GM12873 (cell line): ENCODE measurements around the gene SMIM32.

Experiments
- CTCF ChIP-seq: IDR thresholded peaks from 2 replicates; pipeline ENCODE4 v1.5.1; 2012; ENCODE audit warnings: low read depth, mild to moderate bottlenecking, moderate library complexity, low read length, control low read depth; ENCODE audit not compliant: insufficient read depth; ENCODE audit errors: missing control alignments

Gene SMIM32

DNA sequence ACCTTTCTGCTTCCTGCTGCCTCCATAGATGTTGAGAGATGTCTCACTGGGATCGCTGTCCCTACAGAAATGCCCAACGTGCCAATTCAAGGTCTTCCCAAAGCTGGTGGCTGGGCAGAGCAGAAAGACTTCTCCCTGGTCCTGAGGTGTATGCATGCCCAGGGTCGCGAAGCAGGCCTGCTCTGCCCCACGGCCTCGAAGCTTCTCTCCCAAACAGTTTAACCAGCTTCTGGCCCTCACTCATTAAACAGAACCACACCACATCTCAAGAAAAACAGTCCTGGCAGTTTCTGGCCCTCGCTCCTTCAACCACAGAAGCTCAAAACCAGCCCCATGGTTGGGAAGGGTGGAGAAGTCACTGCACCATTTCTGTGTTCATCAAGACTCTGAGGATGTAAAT, 14.7 kb upstream of the SMIM32 start:
- no peak for TF ChIP-seq CTCF

- no peak for TF ChIP-seq CTCF
Measured at GRCh38 chr5:136206361-136206760, 13.4 kb upstream of the SMIM32 start.

GRCh38 chr5:136205941-136206340, 13.0 kb upstream of the SMIM32 start:
- no peak for TF ChIP-seq CTCF

DNA sequence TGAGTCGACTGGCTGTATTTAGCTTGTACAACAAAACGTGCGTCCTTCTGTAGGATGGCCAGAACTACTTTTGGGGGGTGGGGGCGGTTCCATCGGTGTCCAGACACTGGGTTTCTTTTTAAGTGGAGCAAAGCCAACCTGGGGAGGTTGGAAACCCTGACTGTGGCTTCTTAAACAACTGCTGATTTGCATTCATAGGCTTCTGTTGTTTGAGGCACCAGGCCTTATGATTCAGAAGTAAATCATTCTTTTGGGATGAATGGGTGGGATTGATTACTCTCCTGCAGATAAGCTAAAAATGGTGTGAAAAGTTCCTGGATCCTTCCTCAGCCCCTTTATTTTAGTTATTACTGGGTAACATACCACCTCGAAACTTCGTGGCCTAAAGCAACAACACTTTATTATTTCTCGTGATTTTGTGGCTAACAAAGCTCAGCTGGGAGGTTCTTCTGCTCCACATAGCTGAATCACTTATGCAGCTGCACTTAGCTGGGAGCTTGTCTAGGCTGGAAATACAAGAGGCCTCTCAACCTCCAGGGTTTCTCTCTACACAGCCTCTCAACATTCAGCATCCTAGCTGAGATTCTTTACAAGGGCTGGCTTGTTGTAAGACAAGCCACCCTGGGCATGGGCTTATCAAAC, 12.2 kb upstream of the SMIM32 start:
- TF ChIP-seq CTCF, result no peak

DNA sequence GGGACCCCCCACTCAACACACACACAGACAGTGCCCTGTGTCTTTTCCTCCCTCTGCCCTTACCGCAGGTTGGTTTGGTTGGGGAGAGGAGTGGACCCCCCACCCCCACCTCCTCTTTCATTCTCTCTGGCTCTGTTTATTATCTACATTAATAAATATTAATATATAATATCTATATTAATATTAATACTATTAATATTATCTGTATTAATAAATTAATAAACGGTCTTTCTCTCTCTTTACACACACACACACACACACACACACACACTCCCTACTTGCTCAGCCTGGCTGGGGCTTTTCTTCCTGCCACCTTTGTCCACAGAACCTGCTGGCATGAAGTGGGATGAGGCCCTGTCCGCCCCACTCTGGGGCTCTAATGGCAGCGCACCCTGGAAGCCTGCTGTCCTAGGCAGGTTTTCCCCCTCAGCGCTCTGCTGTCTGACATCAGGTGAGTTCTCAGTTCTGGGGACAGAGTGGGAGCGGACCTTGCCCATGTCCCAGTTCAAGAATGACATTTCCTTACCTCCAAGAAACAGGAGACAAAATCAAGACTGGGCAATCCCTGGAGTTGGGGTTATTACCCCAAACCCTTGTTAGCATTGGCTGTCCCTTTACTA, 10.5 kb upstream of the SMIM32 start:
- no peak for TF ChIP-seq CTCF

DNA sequence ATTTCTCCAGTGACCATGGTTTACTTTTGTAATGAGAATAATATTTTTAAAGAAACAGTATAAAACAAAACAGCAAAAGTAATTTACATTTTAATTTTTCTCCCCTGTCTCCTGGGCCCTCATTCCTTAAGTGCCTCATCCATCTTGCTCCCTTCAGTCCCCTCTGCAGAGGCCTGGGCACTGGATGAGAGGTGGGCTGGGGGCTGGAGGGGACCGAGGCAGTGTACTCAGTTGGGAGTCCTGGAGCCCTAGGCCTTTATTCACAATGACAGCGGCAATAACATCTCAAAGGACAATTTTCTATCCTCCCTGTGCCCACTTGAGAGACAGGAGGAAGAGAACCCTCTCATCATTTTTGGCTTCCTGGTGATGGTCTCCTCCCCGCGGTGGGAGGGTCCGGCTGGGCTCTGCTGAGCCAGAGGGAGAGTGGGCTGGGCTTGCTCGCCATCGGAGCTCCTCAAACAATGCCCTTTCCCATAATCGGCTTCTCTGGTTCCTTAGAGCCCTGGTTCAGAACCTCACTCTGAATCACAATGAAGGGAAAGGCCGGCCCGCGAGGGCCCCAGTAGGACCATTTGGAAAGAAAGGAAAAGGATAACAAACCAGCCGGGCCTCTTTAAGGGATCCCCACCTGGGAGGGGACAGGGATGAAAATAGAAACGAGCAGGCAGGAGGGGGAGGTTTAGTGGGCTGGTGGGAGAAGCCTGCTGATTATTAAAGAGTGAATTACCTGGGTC, 9.7 kb upstream of the SMIM32 start:
- no peak for TF ChIP-seq CTCF

- TF ChIP-seq CTCF, result no peak
Measured at GRCh38 chr5:136201870-136202269, 8.9 kb upstream of the SMIM32 start.
